Astrocyte (in vitro differentiated cells and primary cell): ENCODE data around the gene CLASP1.

Experiments used
- CTCF ChIP-seq: IDR thresholded peaks from 2 replicates; pipeline ENCODE4 v1.5.1; 2011; ENCODE audit warnings: low read depth, mild to moderate bottlenecking, inconsistent platforms, low read length, moderate library complexity; ENCODE audit not compliant: insufficient read depth
- EZH2 ChIP-seq: IDR thresholded peaks from 2 replicates; pipeline ENCODE4 v1.6.1; 2012; ENCODE audit warnings: mild to moderate bottlenecking, low read length, inconsistent platforms; ENCODE audit not compliant: insufficient read depth

DNA sequence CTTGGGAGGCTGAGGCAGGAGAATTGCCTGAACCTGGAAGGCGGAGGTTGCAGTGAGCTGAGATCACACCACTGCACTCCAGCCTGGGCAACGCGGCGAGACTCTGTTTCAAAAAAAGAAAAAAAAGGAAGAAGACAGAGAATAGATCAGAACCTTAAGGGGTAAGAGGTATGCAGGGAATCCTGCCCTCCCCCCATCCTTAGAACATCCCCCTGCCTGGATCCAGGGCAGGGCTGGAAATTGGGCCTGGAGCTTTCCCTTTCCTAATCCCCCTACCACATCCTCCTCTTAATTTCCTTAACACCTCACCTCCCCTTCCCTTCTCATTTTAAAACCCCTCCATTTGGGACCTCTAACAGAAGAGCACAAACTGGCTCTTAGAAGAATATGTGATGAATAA, 62.1 kb downstream of the CLASP1 start:
- TF ChIP-seq EZH2 (no peak), CTCF (no peak)
